Effector CD4-positive, alpha-beta T cell (primary cell): Measurements from ENCODE around the gene COL6A2.
"Not testable (repeated sequence)": the region's sequence is repeated elsewhere in the genome, so short reads cannot be mapped to it uniquely, and the experiment has no call there.

Source experiments
- DNase-seq: peaks from one replicate; pipeline ENCODE4 v3.0.0-alpha.2; 2020

Gene COL6A2

DNA sequence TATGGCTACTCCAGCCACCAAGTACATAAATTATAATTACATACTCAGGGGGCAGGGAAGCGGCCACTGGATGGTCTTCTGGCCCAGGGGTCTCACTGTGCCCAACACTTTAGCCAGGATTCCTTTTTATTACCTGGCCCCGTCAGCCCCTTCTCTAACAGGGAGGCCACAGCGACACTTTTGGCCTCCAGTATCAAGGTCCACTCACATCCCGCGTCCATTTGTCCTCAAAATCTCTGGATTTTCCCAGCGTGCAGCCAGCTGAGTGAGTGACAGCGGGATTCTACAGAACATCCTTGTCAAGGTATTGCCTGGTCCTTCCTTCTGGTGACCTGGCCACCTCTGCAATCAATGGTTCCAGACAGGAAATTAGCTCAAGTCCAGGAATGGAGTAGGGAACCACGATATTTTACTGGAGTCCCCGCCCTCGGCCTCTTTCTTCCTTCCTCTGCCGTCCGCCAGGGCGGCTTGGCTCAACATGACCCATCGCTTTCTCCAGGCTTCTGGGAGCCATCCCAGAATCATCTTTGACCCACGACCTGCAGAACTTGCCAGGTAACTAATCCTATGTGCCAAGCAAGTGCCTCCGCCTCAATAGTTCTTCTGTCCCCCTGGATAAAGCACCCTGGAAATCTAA is 2.7 kb upstream of the COL6A2 start:
- no peak for DNase-seq

DNA sequence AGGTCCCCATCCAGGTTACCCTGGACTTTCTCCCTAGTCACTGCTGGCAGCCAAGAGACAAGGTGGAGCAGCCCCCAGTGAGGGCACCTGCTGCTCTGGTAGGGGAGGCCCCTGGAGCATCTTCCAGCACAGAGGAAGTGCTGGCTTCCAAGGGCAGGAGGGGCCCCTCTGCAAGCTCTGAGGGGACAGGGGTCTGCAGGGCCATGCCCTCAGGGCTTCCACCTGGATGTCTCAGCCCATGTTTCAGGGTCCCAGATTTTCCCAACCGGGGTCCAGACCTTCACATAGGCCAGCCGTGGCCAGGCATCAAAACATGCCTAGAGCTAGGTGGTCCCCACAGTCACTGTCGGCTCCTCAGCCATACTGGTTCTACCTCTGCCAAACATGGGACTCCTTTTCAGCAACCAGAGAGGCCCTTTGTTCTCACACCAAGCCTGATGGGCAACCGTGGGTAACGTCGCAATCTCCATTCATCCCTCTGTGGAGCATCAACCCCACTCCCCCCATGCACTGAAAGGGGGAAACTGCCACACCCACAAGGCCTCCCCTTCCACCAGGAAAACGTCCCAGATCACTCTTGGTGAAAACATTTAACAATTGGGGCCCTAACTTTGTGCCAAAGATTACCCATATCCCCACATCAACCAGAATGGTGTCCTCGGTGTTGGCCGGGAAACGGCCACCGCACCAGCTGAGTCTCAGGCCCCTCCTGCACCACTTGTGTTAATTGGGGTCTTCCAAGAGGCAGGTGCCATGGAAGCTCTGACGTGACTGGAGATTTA is 1.9 kb upstream of the COL6A2 start:
- no peak for DNase-seq

GRCh38 chr21:46096596-46097335 is 1.1 kb upstream of the COL6A2 start:
- no peak for DNase-seq

DNA sequence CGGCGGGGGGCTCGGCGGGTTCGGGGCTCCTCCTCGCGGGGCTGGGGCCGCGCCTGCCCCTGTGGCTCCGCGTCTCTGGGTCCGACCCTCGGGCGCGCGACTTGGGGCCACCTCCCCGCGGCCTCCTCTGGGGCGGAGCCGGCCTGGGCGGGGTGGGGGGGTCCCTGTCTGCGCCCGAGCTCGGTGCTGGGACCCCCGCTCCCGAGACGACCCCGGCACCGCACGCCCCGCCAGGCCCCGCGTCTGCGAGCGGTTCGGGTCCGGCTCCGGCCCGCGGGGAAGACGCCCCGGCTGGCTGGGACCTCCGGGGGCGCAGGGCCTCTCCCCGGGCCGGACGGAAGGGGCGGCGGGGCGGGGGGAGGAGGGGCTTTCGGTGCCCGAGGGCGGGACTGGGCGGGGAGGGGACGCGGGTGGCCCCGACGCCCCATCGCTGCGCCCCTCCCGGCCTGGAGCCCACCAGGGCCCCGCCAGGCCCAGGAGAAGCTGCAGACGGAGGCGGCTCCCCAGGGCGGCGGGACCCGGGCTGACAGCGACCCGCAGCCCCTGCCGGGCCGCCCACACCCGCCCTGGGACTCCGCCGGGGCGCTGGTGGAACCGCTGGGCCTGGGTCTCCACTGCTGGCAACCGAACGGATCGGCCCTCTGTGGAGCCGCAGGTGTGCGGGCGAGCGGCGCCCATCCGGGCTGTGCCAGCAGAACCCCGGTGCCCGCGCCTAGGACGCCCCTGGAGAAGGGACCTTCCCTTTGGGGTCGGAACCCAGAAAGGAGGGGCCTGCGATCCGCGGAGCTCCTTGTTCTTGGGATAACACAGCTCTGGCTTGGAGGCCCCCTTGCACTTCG is 610 bp downstream of the COL6A2 start:
- DNase-seq = no peak

DNA sequence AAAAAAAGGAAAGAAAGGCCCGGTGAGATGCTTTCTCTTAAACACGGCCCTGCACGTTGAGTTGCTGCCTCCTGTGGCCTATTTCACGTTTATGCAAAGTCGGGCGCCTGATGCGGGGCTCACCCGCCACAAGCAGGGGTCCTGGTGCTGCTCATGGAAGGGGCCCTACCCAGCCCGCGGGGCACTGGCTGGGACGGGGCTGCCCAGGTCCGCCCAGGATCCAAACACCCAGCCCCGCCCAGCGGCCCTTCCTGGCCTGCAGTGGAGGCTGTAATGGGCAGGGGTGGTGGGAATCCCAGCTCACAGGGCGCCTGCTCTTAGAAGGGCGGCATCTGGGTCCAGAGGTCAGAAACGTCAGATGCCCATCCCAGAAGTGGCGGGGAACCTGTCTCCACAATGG is 1.6 kb downstream of the COL6A2 start:
- no peak for DNase-seq

- DNase-seq = no peak
Observed at GRCh38 chr21:46100020-46100419, 2.1 kb downstream of the COL6A2 start.

GRCh38 chr21:46100426-46100825 is 2.5 kb downstream of the COL6A2 start:
- no peak for DNase-seq

DNA sequence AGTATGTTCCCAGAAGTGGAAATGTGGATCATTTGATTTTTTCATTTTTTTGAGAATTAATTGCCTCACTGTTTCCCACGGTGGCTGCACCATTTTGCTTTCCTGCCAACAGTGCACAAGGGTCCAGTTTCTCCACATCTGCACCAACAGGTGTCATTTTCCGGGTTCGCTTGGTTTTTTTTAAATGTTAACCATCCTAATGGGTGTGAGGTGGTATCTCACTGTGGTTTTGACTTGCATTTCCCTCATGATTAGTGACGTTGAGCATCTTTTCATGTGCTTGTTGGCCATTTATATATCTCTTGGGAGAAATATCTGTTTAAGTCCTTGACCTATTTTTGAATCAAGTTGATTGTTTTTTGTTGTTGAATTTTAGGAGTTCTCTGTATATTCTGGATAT is 3.0 kb downstream of the COL6A2 start:
- no peak for DNase-seq

- no peak for DNase-seq
Observed at GRCh38 chr21:46104104-46104503, 6.2 kb downstream of the COL6A2 start.

DNA sequence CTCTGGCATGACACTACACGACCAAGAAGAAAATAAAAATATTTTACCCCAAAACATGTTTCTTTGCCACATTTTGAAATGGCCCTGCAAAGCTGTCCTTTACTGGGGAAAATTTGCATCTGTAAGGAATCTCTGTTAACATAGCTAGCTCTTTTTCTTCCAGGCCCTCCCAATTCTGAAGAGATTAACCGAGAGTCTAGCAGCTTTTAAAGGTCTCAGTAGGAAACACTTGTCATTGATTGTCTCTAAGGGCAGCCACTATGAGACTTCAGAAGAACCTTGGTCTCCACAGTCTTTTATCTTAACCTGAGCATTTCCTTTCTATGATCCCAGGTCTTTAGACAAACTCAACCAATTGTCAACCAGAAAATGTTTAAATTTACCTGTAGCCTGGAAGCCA is 9.5 kb downstream of the COL6A2 start:
- DNase-seq = not testable (repeated sequence)

- DNase-seq = no peak
Observed at GRCh38 chr21:46108827-46109312, 11.0 kb downstream of the COL6A2 start.

- no peak for DNase-seq
Observed at GRCh38 chr21:46109313-46110221, 11.7 kb downstream of the COL6A2 start.

- no peak for DNase-seq
Observed at GRCh38 chr21:46110499-46111192, 12.7 kb downstream of the COL6A2 start.

- DNase-seq = no peak
Observed at GRCh38 chr21:46111193-46111571, 13.3 kb downstream of the COL6A2 start.

DNA sequence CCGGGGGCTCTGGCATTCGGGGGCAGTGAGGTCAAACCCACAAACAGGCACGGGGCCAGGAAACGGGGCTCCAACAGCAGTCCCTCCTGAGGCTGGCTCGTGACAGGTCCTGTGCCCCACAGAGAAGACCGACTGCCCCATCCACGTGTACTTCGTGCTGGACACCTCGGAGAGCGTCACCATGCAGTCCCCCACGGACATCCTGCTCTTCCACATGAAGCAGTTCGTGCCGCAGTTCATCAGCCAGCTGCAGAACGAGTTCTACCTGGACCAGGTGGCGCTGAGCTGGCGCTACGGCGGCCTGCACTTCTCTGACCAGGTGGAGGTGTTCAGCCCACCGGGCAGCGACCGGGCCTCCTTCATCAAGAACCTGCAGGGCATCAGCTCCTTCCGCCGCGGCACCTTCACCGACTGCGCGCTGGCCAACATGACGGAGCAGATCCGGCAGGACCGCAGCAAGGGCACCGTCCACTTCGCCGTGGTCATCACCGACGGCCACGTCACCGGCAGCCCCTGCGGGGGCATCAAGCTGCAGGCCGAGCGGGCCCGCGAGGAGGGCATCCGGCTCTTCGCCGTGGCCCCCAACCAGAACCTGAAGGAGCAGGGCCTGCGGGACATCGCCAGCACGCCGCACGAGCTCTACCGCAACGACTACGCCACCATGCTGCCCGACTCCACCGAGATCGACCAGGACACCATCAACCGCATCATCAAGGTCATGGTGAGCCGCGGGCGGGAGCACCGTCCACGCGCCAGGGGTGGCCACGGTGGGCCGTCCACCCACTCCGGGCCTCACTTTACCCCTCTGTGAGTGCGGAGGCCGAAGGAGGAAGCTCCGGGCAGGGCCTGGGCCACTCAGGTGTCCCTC is 14.2 kb downstream of the COL6A2 start:
- no peak for DNase-seq

- no peak for DNase-seq
Observed at GRCh38 chr21:46112725-46113215, 14.9 kb downstream of the COL6A2 start.

DNA sequence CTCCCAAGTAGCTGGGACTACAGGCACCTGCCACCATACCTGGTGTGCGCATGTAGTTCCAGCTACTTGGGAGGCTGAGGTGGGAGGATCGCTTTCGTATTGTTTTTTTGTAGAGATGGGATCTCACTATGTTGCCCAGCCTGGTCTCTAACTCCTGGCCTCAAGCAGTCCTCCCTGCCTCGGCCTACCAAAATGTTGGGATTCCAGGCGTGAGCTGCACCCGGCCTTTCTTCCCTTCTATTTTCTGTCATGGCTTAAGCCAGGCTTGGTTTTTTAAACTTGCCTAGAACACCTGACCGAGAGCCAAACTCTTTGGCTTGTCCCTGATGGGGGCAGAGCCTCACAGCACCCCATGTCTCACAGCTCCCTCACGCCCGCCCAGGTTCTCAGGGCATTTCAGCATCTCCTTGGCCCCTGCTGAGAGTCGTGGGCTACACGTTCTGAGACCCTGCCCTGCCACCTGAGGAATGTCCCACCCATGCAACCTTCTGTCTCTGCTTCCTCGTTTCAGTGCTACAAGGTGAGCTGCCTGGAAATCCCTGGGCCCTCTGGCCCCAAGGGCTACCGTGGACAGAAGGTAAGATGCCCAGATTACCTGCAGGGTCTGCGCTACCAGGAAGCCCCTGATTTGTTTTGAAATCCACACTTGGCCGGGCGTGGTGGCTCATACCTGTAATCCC is 15.7 kb downstream of the COL6A2 start:
- DNase-seq = no peak

DNA sequence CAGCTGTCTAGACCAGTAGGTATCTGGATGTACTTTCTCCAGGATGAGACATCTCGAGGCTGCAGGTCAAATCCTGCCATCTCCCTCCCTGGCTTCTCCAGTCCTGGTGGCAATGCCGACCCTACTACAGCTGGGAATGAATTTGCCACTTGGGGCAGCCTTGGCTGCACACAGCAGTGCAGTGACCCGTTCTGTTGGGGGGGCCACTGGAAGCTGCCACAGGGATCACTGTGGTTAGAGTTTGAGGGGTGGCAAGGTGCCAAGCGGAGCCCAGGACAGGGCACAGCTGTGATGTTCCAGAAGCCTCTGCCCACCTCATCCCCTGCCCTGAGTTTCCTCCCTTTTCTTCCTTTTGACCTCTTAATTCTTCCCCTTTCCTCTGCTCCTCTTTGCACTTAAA is 17.1 kb downstream of the COL6A2 start:
- no peak for DNase-seq
